HG02870 (cell line): Measurements from ENCODE around the gene PTCH1.
A peak's percentile ranks its signal among the peaks of the same experiment; 100 is the strongest.

ENCODE experiments used
- ATAC-seq: cut with Tn5 transposase; IDR thresholded peaks from one replicate; pipeline ENCODE4 v1.9.1; 2021; ENCODE audit warnings: mild to moderate bottlenecking, moderate library complexity; ENCODE audit not compliant: unreplicated experiment

Gene PTCH1

GRCh38 chr9:95499847-95500246, 16.9 kb downstream of the PTCH1 start:
- no peak for ATAC-seq

- ATAC-seq = no peak
Measured at GRCh38 chr9:95499046-95499676, 17.6 kb downstream of the PTCH1 start.

- no peak for ATAC-seq
Measured at GRCh38 chr9:95498641-95499040, 18.1 kb downstream of the PTCH1 start.

- ATAC-seq = no peak
Measured at GRCh38 chr9:95497772-95498171, 19.0 kb downstream of the PTCH1 start.

- no peak for ATAC-seq
Measured at GRCh38 chr9:95496687-95497086, 20.1 kb downstream of the PTCH1 start.

- ATAC-seq = no peak
Measured at GRCh38 chr9:95495961-95496360, 20.8 kb downstream of the PTCH1 start.

- no peak for ATAC-seq
Measured at GRCh38 chr9:95495529-95495928, 21.2 kb downstream of the PTCH1 start.

- peak; percentile 94 for ATAC-seq
Measured at GRCh38 chr9:95494416-95495371, 22.1 kb downstream of the PTCH1 start.

- peak; percentile 29 for ATAC-seq
Measured at GRCh38 chr9:95494022-95494415, 22.8 kb downstream of the PTCH1 start.

GRCh38 chr9:95493402-95493801, 23.4 kb downstream of the PTCH1 start:
- no peak for ATAC-seq

GRCh38 chr9:95491543-95492320, 25.0 kb downstream of the PTCH1 start:
- no peak for ATAC-seq

- no peak for ATAC-seq
Measured at GRCh38 chr9:95488954-95489353, 27.8 kb downstream of the PTCH1 start.

GRCh38 chr9:95486318-95486717, 30.5 kb downstream of the PTCH1 start:
- no peak for ATAC-seq

- no peak for ATAC-seq
Measured at GRCh38 chr9:95484225-95484624, 32.5 kb downstream of the PTCH1 start.

- no peak for ATAC-seq
Measured at GRCh38 chr9:95483431-95483830, 33.3 kb downstream of the PTCH1 start.

GRCh38 chr9:95482621-95483020, 34.1 kb downstream of the PTCH1 start:
- no peak for ATAC-seq

- no peak for ATAC-seq
Measured at GRCh38 chr9:95481000-95481399, 35.8 kb downstream of the PTCH1 start.

GRCh38 chr9:95480346-95480745, 36.4 kb downstream of the PTCH1 start:
- ATAC-seq = no peak

- ATAC-seq = no peak
Measured at GRCh38 chr9:95479330-95479729, 37.4 kb downstream of the PTCH1 start.

GRCh38 chr9:95478335-95478734, 38.4 kb downstream of the PTCH1 start:
- ATAC-seq = no peak

GRCh38 chr9:95477885-95478284, 38.9 kb downstream of the PTCH1 start:
- no peak for ATAC-seq
